Smooth muscle cell (in vitro differentiated cells): Measurements from ENCODE around the gene TRAF4. TPM values are rescaled to one million over a fixed set of nuclear protein-coding genes. Genes with fewer than 3 reads are reported as not detected.

Experiments
- DNase-seq: peaks from one replicate; lab custom pipeline; 2025; ENCODE audit not compliant: unreplicated experiment; lab: John Stamatoyannopoulos, UW
- H2AFZ ChIP-seq: fragments of 200-600 bp; sonication (generic); 2 replicates; pipeline ENCODE4 v1.6.0; 2016; ENCODE audit warnings: antibody characterized with exemption, low read depth, mild to moderate bottlenecking
- H3F3A ChIP-seq: fragments of 200-600 bp; sonication (generic); 2 replicates; pipeline ENCODE4 v1.6.0; 2017; ENCODE audit warnings: antibody characterized with exemption, low read depth
- H3K27ac ChIP-seq: fragments of 200-600 bp; sonication (generic); 2 replicates; pipeline ENCODE4 v1.5.1; 2016; ENCODE audit warnings: low read depth, mild to moderate bottlenecking
- H3K27me3 ChIP-seq: fragments of 200-600 bp; sonication (generic); 2 replicates; pipeline ENCODE4 v1.6.1; 2016; ENCODE audit warnings: low read depth, mild to moderate bottlenecking
- H3K36me3 ChIP-seq: fragments of 200-600 bp; sonication (generic); 2 replicates; pipeline ENCODE4 v1.5.1; 2016; ENCODE audit warnings: low read depth
- H3K4me1 ChIP-seq: fragments of 200-600 bp; sonication (generic); 2 replicates; pipeline ENCODE4 v1.5.1; 2016; ENCODE audit warnings: low read depth
- H3K4me2 ChIP-seq: fragments of 200-600 bp; sonication (generic); 2 replicates; pipeline ENCODE4 v1.6.0; 2016; ENCODE audit warnings: mild to moderate bottlenecking
- H3K4me3 ChIP-seq: fragments of 200-600 bp; sonication (generic); 2 replicates; pipeline ENCODE4 v1.5.1; 2016; ENCODE audit warnings: mild to moderate bottlenecking
- H3K79me2 ChIP-seq: fragments of 200-600 bp; sonication (generic); 2 replicates; pipeline ENCODE4 v1.6.0; 2016; ENCODE audit warnings: low read depth, mild to moderate bottlenecking
- H3K9ac ChIP-seq: fragments of 200-600 bp; sonication (generic); 2 replicates; pipeline ENCODE4 v1.6.0; 2016; ENCODE audit warnings: low read depth
- H3K9me3 ChIP-seq: fragments of 200-600 bp; sonication (generic); replicated peaks from 2 replicates; pipeline ENCODE4 v1.5.1; 2016; ENCODE audit warnings: low read depth
- H4K20me1 ChIP-seq: fragments of 200-600 bp; sonication (generic); 2 replicates; pipeline ENCODE4 v1.6.0; 2016; ENCODE audit warnings: low read depth
- WGBS: methylation state at CpG from one replicate; pipeline ENCODE4 v1.1.7; 2016; ENCODE audit warnings: low lambda C conversion rate; 5-methylcytosine and 5-hydroxymethylcytosine counted together
- polyA plus RNA-seq: library from polyadenylated mRNA; unstranded; fragments of >200 nt; fragmentation: Nextera tagmentation; extraction: Ambion mirVana; gene quantifications from 2 replicates; pipeline ENCODE4 v1.2.1, GENCODE V29; 2016
- total RNA-seq: library from RNA; depleted of rRNA; stranded (reverse); fragments of >200 nt; gene quantifications from 2 replicates; pipeline ENCODE4 v1.2.3, GENCODE V29; 2014
- TF ChIP-seq, protein P1 (sequence below): fragments of 200-600 bp; sonication (generic); IDR thresholded peaks from 2 replicates; pipeline ENCODE4 v1.5.1; 2017; ENCODE audit warnings: borderline replicate concordance, mild to moderate bottlenecking, antibody characterized with exemption; ENCODE audit not compliant: insufficient read depth, poor library complexity, severe bottlenecking

Gene TRAF4
- total and polyA plus RNA-seq, 2 experiments from 2014 or later, result 47.5 to 97.0 TPM

DNA sequence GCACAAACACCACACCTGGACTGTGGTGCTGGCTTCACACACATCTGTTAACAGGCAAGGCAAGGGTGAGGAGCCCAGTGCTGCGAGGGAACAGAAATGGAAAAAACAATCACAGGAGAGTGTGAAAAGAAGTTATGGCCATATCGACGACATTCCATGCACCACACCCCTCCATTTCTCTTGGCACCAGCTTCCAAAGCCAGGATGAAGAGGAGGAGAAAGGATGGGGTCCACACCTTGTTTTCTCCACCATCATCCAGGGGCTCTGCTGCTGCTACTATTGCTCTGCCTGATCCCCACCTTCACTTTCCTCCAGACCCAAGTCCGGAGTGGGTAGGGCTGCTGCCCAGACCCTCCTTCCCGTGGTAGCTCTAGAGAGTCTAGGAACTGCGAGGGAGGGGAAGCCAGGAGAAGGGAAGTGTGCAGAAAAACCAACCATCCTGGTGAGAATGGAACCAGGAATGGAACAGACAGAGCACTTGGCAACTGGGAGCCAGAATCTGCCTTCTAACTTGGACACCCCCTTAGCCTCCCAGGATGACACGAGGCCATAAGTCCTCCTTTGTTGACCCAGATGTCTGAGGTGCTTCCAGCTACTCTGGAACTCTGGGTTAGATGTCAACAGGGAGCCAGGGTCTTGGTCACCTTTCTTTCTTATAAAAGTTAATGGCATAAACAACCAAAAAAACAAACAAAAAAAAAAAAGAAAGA is 31.0 kb upstream of the TRAF4 start:
- H3K9me3 ChIP-seq, result no peaks in the 10 kb centered on the region
- H3K4me1 ChIP-seq, result peaks cover 18% of the 10 kb centered on the region
- 79% methylated on average over 7 of the region's 7 CpGs for WGBS
- H3K79me2 ChIP-seq, result peaks cover 20% of the 10 kb centered on the region
- H3K9ac ChIP-seq, result no peak overlapping the region
- H3K27ac ChIP-seq, result peak overlapping the region; percentile 81
- no peaks in the 10 kb centered on the region for H3K27me3 ChIP-seq
- peaks cover 29% of the 10 kb centered on the region for H3F3A ChIP-seq
- H4K20me1 ChIP-seq, result peaks cover 26% of the 10 kb centered on the region
- no peaks in the 10 kb centered on the region for H3K36me3 ChIP-seq
- DNase-seq, result no peak
- TF ChIP-seq, protein P1, sequence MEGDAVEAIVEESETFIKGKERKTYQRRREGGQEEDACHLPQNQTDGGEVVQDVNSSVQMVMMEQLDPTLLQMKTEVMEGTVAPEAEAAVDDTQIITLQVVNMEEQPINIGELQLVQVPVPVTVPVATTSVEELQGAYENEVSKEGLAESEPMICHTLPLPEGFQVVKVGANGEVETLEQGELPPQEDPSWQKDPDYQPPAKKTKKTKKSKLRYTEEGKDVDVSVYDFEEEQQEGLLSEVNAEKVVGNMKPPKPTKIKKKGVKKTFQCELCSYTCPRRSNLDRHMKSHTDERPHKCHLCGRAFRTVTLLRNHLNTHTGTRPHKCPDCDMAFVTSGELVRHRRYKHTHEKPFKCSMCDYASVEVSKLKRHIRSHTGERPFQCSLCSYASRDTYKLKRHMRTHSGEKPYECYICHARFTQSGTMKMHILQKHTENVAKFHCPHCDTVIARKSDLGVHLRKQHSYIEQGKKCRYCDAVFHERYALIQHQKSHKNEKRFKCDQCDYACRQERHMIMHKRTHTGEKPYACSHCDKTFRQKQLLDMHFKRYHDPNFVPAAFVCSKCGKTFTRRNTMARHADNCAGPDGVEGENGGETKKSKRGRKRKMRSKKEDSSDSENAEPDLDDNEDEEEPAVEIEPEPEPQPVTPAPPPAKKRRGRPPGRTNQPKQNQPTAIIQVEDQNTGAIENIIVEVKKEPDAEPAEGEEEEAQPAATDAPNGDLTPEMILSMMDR, result no peak
- H3K4me2 ChIP-seq, result peak overlapping the region; percentile 96
- no peak overlapping the region for H2AFZ ChIP-seq
- no peak overlapping the region for H3K4me3 ChIP-seq

DNA sequence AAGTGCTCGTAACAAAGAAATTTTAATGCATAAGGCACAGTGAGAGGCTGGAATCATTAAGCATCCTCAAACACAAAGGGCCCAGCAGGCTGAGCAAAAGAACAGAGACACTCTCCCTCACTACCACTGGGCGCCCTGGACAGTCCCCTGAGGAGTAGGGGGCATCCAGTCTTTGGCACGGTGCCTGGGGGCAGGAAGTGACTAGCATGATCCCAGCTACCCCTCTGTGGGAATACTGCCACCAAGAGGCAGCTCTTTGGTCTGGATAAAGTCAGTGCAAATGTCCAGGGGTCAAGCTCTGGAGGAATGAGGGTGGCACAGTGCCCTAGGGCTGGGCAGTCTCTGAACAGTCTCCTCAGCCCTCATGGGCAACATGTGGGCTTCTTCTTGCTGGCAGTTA is 29.5 kb upstream of the TRAF4 start:
- H3F3A ChIP-seq, result peaks cover 39% of the 10 kb centered on the region
- WGBS, result 93% methylated on average over 3 of the region's 3 CpGs
- no peak overlapping the region for H3K27ac ChIP-seq
- no peak overlapping the region for H3K4me3 ChIP-seq
- peaks cover 26% of the 10 kb centered on the region for H4K20me1 ChIP-seq
- no peaks in the 10 kb centered on the region for H3K36me3 ChIP-seq
- H2AFZ ChIP-seq, result no peak overlapping the region
- TF ChIP-seq, protein P1, result no peak
- H3K79me2 ChIP-seq, result peaks cover 20% of the 10 kb centered on the region
- no peak overlapping the region for H3K4me2 ChIP-seq
- no peaks in the 10 kb centered on the region for H3K9me3 ChIP-seq
- no peaks in the 10 kb centered on the region for H3K27me3 ChIP-seq
- no peak for DNase-seq
- H3K4me1 ChIP-seq, result peaks cover 26% of the 10 kb centered on the region
- H3K9ac ChIP-seq, result no peak overlapping the region

DNA sequence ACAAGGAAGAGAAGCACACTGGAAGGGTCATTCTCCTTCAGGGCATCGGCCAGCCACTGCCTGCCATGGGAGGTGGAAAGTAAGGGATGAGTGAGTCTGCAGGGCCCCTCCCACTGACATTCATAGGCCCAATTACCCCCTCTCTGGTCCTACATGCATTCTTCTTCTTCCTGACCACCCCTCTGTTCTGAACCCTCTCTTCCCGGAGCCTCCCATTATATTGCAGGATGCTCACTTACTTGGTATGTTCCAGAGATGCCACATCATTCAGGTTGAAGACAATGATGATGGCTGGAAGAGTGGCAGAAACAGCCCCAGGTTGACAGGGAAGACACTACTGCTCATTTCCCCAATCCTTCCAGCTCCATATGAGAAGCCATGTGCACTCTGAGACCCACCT is 28.6 kb upstream of the TRAF4 start:
- Histone ChIP-seq H3K79me2 (peaks cover 24% of the 10 kb centered on the region), H3K4me1 (peaks cover 24% of the 10 kb centered on the region), H3F3A (peaks cover 40% of the 10 kb centered on the region), H3K4me2 (peak overlapping the region; percentile 98), H2AFZ (no peak overlapping the region), H4K20me1 (peaks cover 29% of the 10 kb centered on the region), H3K36me3 (no peaks in the 10 kb centered on the region), H3K9ac (no peak overlapping the region), H3K27ac (no peak overlapping the region), H3K9me3 (no peaks in the 10 kb centered on the region), H3K27me3 (no peaks in the 10 kb centered on the region), H3K4me3 (no peak overlapping the region)
- no peak for DNase-seq
- 100% methylated on average over 2 of the region's 2 CpGs for WGBS
- TF ChIP-seq, protein P1, result no peak
